Esophagus muscularis mucosa (tissue), 4 donors: Measurements from ENCODE around the gene HHEX. TPM values are rescaled to one million over a fixed set of nuclear protein-coding genes. Genes with fewer than 3 reads are reported as not detected.

Source experiments
- DNase-seq: peaks from one replicate; pipeline ENCODE4 v3.0.0-alpha.2; 2017; ENCODE audit errors: extremely low spot score
- H3K27ac ChIP-seq, 4 donors: fragments of 200-600 bp; sonication (generic); replicated peaks in 1 of 4; 1 replicate in 3 of 4; 2 replicates in 1 of 4; pipeline ENCODE4 v1.5.1; 2016 to 2019; ENCODE audit warnings: mild to moderate bottlenecking in 1 of 4
- H3K27me3 ChIP-seq, 4 donors: fragments of 200-600 bp; sonication (generic); one replicate each; pipeline versions ENCODE4 v1.5.1 to v1.6.0; 2016 to 2019
- H3K36me3 ChIP-seq, 4 donors: fragments of 200-600 bp; sonication (generic); one replicate each; pipeline ENCODE4 v1.5.1; 2016 to 2019
- H3K4me1 ChIP-seq, 4 donors: fragments of 200-600 bp; sonication (generic); one replicate each; pipeline ENCODE4 v1.5.1; 2016 to 2019
- H3K4me3 ChIP-seq, 4 donors: fragments of 200-600 bp; sonication (generic); 1 replicate in 2 of 4; 2 replicates in 2 of 4; pipeline ENCODE4 v1.5.1; 2016 to 2019; ENCODE audit warnings: mild to moderate bottlenecking in 4 of 4, moderate library complexity in 1 of 4
- H3K9me3 ChIP-seq, 4 donors: fragments of 200-600 bp; sonication (generic); 1 replicate in 3 of 4; 2 replicates in 1 of 4; pipeline ENCODE4 v1.5.1; 2016 to 2019
- EP300 ChIP-seq: sonication (generic); formaldehyde crosslinking; IDR thresholded peaks from one replicate; pipeline ENCODE4 v1.6.1; 2017; ENCODE audit warnings: antibody characterized with exemption
- POLR2A ChIP-seq: fragments of 450-650 bp; IDR thresholded peaks from one replicate; pipeline ENCODE4 v1.6.1; 2017; ENCODE audit warnings: antibody characterized with exemption, moderate library complexity, mild to moderate bottlenecking, low read depth
- POLR2AphosphoS5 ChIP-seq, 2 donors: sonication (generic); formaldehyde crosslinking; IDR thresholded peaks; one replicate each; pipeline ENCODE4 v1.6.1; 2017; ENCODE audit warnings: antibody characterized with exemption in 2 of 2
- WGBS: methylation state at CpG from one replicate; pipeline ENCODE4 v1.1.5; 2018; 5-methylcytosine and 5-hydroxymethylcytosine counted together
- intact Hi-C: fragments of 100-400 bp; cut with DNase I; formaldehyde crosslinking; loops from one replicate; pipeline ENCODE4 v1.15.1; 2023
- total RNA-seq, 4 donors: library from RNA; depleted of rRNA; stranded (reverse); fragments of >200 nt; gene quantifications; one replicate each; pipeline versions ENCODE4 v1.1.0 to v1.2.1, GENCODE V29; 2016
- TF ChIP-seq, protein P1 (sequence below), 3 experiments: fragments of 200-600 bp in 2 of 3; fragments of 450-650 bp in 1 of 3; sonication (generic) in 2 of 3; IDR thresholded peaks; one replicate each; pipeline ENCODE4 v1.5.1; 2017 to 2019; ENCODE audit warnings: antibody characterized with exemption in 3 of 3, mild to moderate bottlenecking in 2 of 3, moderate library complexity in 1 of 3

The HHEX gene
- total RNA-seq, 4 donors from 2014 or later: 4.6 to 8.6 (median 8.3) TPM

DNA sequence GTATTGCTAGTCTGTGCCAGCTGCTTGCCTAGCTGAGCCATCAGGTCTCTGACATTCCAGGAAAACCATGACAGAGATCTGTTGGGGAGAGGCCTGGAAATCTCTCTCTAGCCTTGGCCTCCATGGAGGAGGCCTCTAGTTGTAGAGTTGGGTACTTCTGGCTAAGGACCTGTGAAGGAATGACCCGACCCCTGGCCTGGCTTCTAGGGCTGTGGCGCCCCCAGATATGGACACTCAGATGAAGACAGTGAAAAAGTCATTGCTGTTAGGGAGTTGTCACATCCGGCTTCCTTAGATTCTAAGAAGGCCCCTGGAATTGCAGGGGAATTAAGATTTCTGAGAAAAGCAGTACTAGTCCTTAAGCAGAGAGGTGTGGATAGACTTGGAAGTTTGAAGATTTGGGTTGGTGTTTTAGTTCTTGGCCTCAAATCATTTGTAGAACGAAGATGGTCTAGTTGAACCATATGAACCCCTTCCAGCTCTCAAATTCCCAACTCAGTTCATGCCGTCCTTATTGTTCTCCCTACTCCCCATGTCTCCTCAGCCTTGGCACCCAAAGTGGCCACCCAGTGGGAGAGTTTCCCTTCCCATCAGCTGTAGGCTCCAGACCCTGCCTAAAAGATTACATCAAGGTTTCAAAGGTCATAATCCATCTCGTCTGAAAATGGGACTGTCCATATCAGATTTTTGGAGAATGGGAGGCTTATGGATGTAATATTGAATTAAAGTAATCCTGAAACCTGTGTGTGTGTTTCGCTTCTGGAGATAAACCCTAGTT, 7.0 kb downstream of the HHEX start:
- Histone ChIP-seq H3K27me3 (peaks cover 0 to 26% (median 2%) of the 10 kb centered on the region in 4 donors), H3K4me3 (no peak overlapping the region), H3K4me1 (peaks cover 17 to 42% (median 35%) of the 10 kb centered on the region in 4 donors), H3K9me3 (no peaks in the 10 kb centered on the region), H3K36me3 (peaks cover 0 to 12% (median 0%) of the 10 kb centered on the region in 4 donors), H3K27ac (peak overlapping the region in 2 of 4 donors; percentile 38 to 66)
- DNase-seq: peak; percentile 68
- intact Hi-C loops: loop anchor here (10.0 kb wide), 1 partner anchor 148 kb away; the partner anchor contains the start of gene EXOC6
- TF ChIP-seq POLR2AphosphoS5 (IDR thresholded peaks at IDR 0.05): no peak
- no peak for TF ChIP-seq POLR2A
- TF ChIP-seq, protein P1, sequence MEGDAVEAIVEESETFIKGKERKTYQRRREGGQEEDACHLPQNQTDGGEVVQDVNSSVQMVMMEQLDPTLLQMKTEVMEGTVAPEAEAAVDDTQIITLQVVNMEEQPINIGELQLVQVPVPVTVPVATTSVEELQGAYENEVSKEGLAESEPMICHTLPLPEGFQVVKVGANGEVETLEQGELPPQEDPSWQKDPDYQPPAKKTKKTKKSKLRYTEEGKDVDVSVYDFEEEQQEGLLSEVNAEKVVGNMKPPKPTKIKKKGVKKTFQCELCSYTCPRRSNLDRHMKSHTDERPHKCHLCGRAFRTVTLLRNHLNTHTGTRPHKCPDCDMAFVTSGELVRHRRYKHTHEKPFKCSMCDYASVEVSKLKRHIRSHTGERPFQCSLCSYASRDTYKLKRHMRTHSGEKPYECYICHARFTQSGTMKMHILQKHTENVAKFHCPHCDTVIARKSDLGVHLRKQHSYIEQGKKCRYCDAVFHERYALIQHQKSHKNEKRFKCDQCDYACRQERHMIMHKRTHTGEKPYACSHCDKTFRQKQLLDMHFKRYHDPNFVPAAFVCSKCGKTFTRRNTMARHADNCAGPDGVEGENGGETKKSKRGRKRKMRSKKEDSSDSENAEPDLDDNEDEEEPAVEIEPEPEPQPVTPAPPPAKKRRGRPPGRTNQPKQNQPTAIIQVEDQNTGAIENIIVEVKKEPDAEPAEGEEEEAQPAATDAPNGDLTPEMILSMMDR (IDR thresholded peaks at IDR 0.05): no peak
- no peak for TF ChIP-seq EP300
- 92% methylated on average over 7 of the region's 7 CpGs for WGBS

GRCh38 chr10:92697663-92698511, 8.1 kb downstream of the HHEX start:
- TF ChIP-seq POLR2A (no peak), EP300 (no peak), POLR2AphosphoS5 (IDR thresholded peaks at IDR 0.05) (no peak)
- TF ChIP-seq, protein P1 (IDR thresholded peaks at IDR 0.05): no peak
- no peaks in the 10 kb centered on the region for H3K9me3 ChIP-seq
- WGBS: 64% methylated on average over 7 of the region's 7 CpGs
- H3K4me3 ChIP-seq: no peak overlapping the region
- H3K4me1 ChIP-seq: peaks cover 11 to 32% (median 26%) of the 10 kb centered on the region in 4 donors
- peak; percentile 14 for DNase-seq
- H3K27me3 ChIP-seq: peaks cover 0 to 18% (median 0%) of the 10 kb centered on the region in 4 donors
- peaks cover 0 to 12% (median 0%) of the 10 kb centered on the region in 4 donors for H3K36me3 ChIP-seq
- peak overlapping the region in 1 of 4 donors; percentile 66 for H3K27ac ChIP-seq
- intact Hi-C loops: loop anchor here (10.0 kb wide), 1 partner anchor 147 kb away; the partner anchor contains the start of gene EXOC6

DNA sequence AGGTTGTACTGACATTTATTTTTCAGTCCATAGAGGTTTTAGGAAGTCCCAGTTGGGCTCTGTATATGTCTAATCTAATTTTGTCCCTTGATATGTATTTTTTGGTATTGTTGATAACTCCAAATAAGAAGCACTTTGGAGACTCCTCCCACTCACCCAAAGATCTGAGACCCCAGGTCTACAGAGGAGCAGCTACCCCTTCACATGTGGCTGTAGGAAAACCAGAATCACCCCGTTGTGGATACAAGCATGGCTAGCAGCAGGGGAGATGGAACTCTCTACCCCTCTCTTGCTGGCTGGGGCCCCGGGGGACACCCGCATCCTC, 9.4 kb downstream of the HHEX start:
- no peaks in the 10 kb centered on the region for H3K9me3 ChIP-seq
- no peak for DNase-seq
- intact Hi-C loops: loop anchor here (10.0 kb wide), 1 partner anchor 146 kb away; the partner anchor contains the start of gene EXOC6
- peaks cover 0 to 12% (median 0%) of the 10 kb centered on the region in 4 donors for H3K36me3 ChIP-seq
- H3K4me1 ChIP-seq: peaks cover 11 to 26% (median 23%) of the 10 kb centered on the region in 4 donors
- WGBS: 10% methylated on average over 2 of the region's 3 CpGs
- peak overlapping the region; percentile 49 to 59 (median 52) for H3K4me3 ChIP-seq
- peaks cover 0 to 18% (median 0%) of the 10 kb centered on the region in 4 donors for H3K27me3 ChIP-seq
- TF ChIP-seq, protein P1 (IDR thresholded peaks at IDR 0.05): no peak
- no peak for TF ChIP-seq EP300
- TF ChIP-seq POLR2AphosphoS5 (IDR thresholded peaks at IDR 0.05): no peak
- no peak for TF ChIP-seq POLR2A
- peak overlapping the region; percentile 54 to 69 (median 64) for H3K27ac ChIP-seq

- Histone ChIP-seq H3K9me3 (no peaks in the 10 kb centered on the region), H3K4me1 (peaks cover 11 to 26% (median 23%) of the 10 kb centered on the region in 4 donors), H3K4me3 (peak overlapping the region; percentile 49 to 59 (median 52)), H3K27me3 (peaks cover 0 to 18% (median 0%) of the 10 kb centered on the region in 4 donors), H3K27ac (peak overlapping the region; percentile 54 to 69 (median 64)), H3K36me3 (peaks cover 0 to 10% (median 0%) of the 10 kb centered on the region in 4 donors)
- DNase-seq: peak; percentile 91
- intact Hi-C loops: loop anchor here (5.0 to 10.0 kb wide), 2 partner anchors 53 to 145 kb away; partner anchors contain the start of gene EXOC6
- WGBS: 2% methylated on average over 16 of the region's 32 CpGs
- TF ChIP-seq, protein P1 (IDR thresholded peaks at IDR 0.05): no peak
- TF ChIP-seq POLR2A: no peak
- peak in 1 of 2 donors; percentile 6 for TF ChIP-seq POLR2AphosphoS5 (IDR thresholded peaks at IDR 0.05)
These were observed 10.0 kb downstream of the HHEX start for GRCh38 chr10:92699518-92700381.
